ENCODE results near the gene AHDC1.

- no peak for TF ChIP-seq POLR2A (IDR thresholded peaks at IDR 0.05; ENCODE audit: borderline replicate concordance, extremely low read depth, insufficient read depth, insufficient read length)
- no peak for TF ChIP-seq EZH2 (IDR thresholded peaks at IDR 0.05)
- no peak for TF ChIP-seq CTCF (IDR thresholded peaks at IDR 0.05 in 2 of 3, conservative IDR thresholded peaks at IDR 0.05 in 1 of 3; ENCODE audit: borderline replicate concordance in 1 of 3, insufficient read depth in 1 of 3, low read depth in 2 of 3, low read length in 2 of 3)
- TF ChIP-seq POLR2AphosphoS5 (IDR thresholded peaks at IDR 0.05; ENCODE audit: low read depth, low read length) = no peak
Measured at GRCh38 chr1:27570356-27570755, 33.6 kb downstream of the AHDC1 start.

Data from HCT116 (cell line).